Measurements from ENCODE around the gene C4orf50. TPM values are rescaled to one million over a fixed set of nuclear protein-coding genes. Genes with fewer than 3 reads are reported as not detected.

C4orf50 gene
- total RNA-seq, 1 experiment from 2014 or later, result not detected

DNA sequence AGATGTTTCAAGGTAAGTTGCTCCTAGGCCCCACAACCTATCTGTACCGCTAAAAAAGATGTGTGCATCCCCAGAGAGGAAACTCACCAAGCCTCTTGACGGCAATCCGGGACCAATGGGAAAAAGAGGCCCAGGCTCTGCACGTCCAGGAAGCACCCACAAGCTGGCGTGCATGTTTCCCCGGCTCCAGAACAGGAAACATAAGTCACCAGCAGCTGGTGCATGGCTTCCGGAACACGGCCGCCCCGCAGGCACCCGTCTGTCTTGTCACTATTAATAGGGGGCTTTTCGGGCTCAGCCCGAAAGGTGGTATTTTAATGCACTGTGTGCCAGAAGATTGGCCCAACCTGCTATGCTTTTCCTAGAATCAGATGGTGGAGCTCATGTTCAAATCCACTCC, 147.5 kb downstream of the C4orf50 start:
- DNase-seq, result no peak
- Histone ChIP-seq H3K27me3 (ENCODE audit: insufficient read depth, low read depth) (peaks cover 62% of the 10 kb centered on the region), H3K4me1 (replicated peaks; ENCODE audit: insufficient read depth) (no peaks in the 10 kb centered on the region), H3K9me2 (ENCODE audit: insufficient read depth) (no peaks in the 10 kb centered on the region), H3K9me3 (ENCODE audit: insufficient read depth, low read depth) (no peaks in the 10 kb centered on the region), H3F3A (ENCODE audit: insufficient read depth, low read depth) (no peaks in the 10 kb centered on the region), H3K27ac (no peak overlapping the region), H3K4me2 (no peak overlapping the region), H2AFZ (no peak overlapping the region), H3K79me2 (ENCODE audit: low read depth) (no peaks in the 10 kb centered on the region), H3K4me3 (no peak overlapping the region), H4K20me1 (ENCODE audit: insufficient read depth) (no peaks in the 10 kb centered on the region), H3K36me3 (ENCODE audit: low read depth) (no peaks in the 10 kb centered on the region)
- intact Hi-C loops (cut with micrococcal nuclease; ENCODE audit: unreplicated experiment), result no loop called here
- TF ChIP-seq, protein P1, sequence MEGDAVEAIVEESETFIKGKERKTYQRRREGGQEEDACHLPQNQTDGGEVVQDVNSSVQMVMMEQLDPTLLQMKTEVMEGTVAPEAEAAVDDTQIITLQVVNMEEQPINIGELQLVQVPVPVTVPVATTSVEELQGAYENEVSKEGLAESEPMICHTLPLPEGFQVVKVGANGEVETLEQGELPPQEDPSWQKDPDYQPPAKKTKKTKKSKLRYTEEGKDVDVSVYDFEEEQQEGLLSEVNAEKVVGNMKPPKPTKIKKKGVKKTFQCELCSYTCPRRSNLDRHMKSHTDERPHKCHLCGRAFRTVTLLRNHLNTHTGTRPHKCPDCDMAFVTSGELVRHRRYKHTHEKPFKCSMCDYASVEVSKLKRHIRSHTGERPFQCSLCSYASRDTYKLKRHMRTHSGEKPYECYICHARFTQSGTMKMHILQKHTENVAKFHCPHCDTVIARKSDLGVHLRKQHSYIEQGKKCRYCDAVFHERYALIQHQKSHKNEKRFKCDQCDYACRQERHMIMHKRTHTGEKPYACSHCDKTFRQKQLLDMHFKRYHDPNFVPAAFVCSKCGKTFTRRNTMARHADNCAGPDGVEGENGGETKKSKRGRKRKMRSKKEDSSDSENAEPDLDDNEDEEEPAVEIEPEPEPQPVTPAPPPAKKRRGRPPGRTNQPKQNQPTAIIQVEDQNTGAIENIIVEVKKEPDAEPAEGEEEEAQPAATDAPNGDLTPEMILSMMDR (conservative IDR thresholded peaks at IDR 0.05), result no peak
- no peak for TF ChIP-seq EZH2 (IDR thresholded peaks at IDR 0.05; ENCODE audit: low read depth)
- POLR2A ChIA-PET (ENCODE audit: unreplicated experiment), result no interaction called here
- CTCF ChIA-PET, result no interaction called here
- no TSS peak for BruUV-seq (replicated peaks)

GRCh38 chr4:5869966-5870619, 148.1 kb downstream of the C4orf50 start:
- TF ChIP-seq EZH2 (IDR thresholded peaks at IDR 0.05; ENCODE audit: low read depth), result no peak; the same call in 1 of the 2 replicates
- TF ChIP-seq, protein P1 (conservative IDR thresholded peaks at IDR 0.05), result no peak
- H3K9me2 ChIP-seq (ENCODE audit: insufficient read depth), result no peaks in the 10 kb centered on the region
- POLR2A ChIA-PET (ENCODE audit: unreplicated experiment), result no interaction called here
- H4K20me1 ChIP-seq (ENCODE audit: insufficient read depth), result no peaks in the 10 kb centered on the region
- H3K4me3 ChIP-seq, result no peak overlapping the region
- no peak overlapping the region for H2AFZ ChIP-seq
- H3K79me2 ChIP-seq (ENCODE audit: low read depth), result no peaks in the 10 kb centered on the region
- H3K4me1 ChIP-seq (replicated peaks; ENCODE audit: insufficient read depth), result no peaks in the 10 kb centered on the region
- H3K9me3 ChIP-seq (ENCODE audit: insufficient read depth, low read depth), result no peaks in the 10 kb centered on the region
- no peaks in the 10 kb centered on the region for H3K36me3 ChIP-seq (ENCODE audit: low read depth)
- H3K4me2 ChIP-seq, result no peak overlapping the region
- H3K27me3 ChIP-seq (ENCODE audit: insufficient read depth, low read depth), result peaks cover 64% of the 10 kb centered on the region
- CTCF ChIA-PET, result no interaction called here
- intact Hi-C loops (cut with micrococcal nuclease; ENCODE audit: unreplicated experiment), result no loop called here
- H3F3A ChIP-seq (ENCODE audit: insufficient read depth, low read depth), result no peaks in the 10 kb centered on the region
- BruUV-seq (replicated peaks), result no TSS peak
- H3K27ac ChIP-seq, result no peak overlapping the region
- no peak for DNase-seq

DNA sequence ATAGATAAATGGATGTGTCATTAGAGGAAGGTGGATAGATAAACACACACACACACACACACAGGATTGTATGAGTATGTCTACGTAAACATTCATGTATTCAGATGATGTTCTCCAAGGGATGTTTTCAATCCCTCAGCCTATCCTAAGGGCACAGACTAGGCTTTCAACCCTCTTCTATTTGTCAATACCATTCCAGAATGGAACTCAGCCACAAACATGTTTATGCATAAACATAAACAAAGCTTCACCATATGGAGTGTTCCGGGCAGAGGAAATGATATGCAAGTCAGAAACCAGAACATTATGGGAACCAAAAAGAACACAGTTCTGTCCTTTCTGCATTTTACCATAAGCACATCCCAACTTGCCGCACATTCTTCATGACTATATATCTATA, 150.4 kb downstream of the C4orf50 start:
- BruUV-seq (replicated peaks), result no TSS peak
- H2AFZ ChIP-seq, result no peak overlapping the region
- no peaks in the 10 kb centered on the region for H3F3A ChIP-seq (ENCODE audit: insufficient read depth, low read depth)
- DNase-seq, result no peak
- H3K9me3 ChIP-seq (ENCODE audit: insufficient read depth, low read depth), result no peaks in the 10 kb centered on the region
- H3K4me3 ChIP-seq, result no peak overlapping the region
- H3K27me3 ChIP-seq (ENCODE audit: insufficient read depth, low read depth), result peaks cover 74% of the 10 kb centered on the region
- no peaks in the 10 kb centered on the region for H3K36me3 ChIP-seq (ENCODE audit: low read depth)
- TF ChIP-seq EZH2 (IDR thresholded peaks at IDR 0.05; ENCODE audit: low read depth), result no peak
- TF ChIP-seq, protein P1 (conservative IDR thresholded peaks at IDR 0.05), result no peak
- H4K20me1 ChIP-seq (ENCODE audit: insufficient read depth), result no peaks in the 10 kb centered on the region
- H3K27ac ChIP-seq, result no peak overlapping the region
- ChIA-PET CTCF (no interaction called here), POLR2A (ENCODE audit: unreplicated experiment) (no interaction called here)
- H3K79me2 ChIP-seq (ENCODE audit: low read depth), result no peaks in the 10 kb centered on the region
- no peaks in the 10 kb centered on the region for H3K9me2 ChIP-seq (ENCODE audit: insufficient read depth)
- H3K4me1 ChIP-seq (replicated peaks; ENCODE audit: insufficient read depth), result no peaks in the 10 kb centered on the region
- H3K4me2 ChIP-seq, result no peak overlapping the region
- intact Hi-C loops (cut with micrococcal nuclease; ENCODE audit: unreplicated experiment), result no loop called here

All from PC-9 (cell line).